Upper lobe of right lung (tissue), 1 donor: ENCODE measurements around the gene IDH1. TPM values are rescaled to one million over a fixed set of nuclear protein-coding genes. Genes with fewer than 3 reads are reported as not detected.

Experiments
- ATAC-seq: fragments of 200-7000 bp; cut with Tn5 transposase; one replicate; pipeline ENCODE4 v1.9.1; 2020; ENCODE audit warnings: mild to moderate bottlenecking, moderate library complexity
- DNase-seq: peaks from one replicate; pipeline ENCODE4 v3.0.0-alpha.2; 2020
- H3K27ac ChIP-seq: fragments of 200-600 bp; one replicate; pipeline ENCODE4 v1.8.0; 2022
- H3K27me3 ChIP-seq: fragments of 200-600 bp; one replicate; pipeline ENCODE4 v1.8.0; 2022; ENCODE audit warnings: mild to moderate bottlenecking
- H3K36me3 ChIP-seq: fragments of 200-600 bp; one replicate; pipeline ENCODE4 v1.8.0; 2022
- H3K4me1 ChIP-seq: fragments of 200-600 bp; one replicate; pipeline ENCODE4 v1.8.0; 2022
- H3K4me3 ChIP-seq: fragments of 200-600 bp; one replicate; pipeline ENCODE4 v1.8.0; 2022; ENCODE audit warnings: mild to moderate bottlenecking
- H3K9me3 ChIP-seq: fragments of 200-600 bp; one replicate; pipeline ENCODE4 v1.8.0; 2022
- CTCF ChIP-seq: fragments of 200-600 bp; IDR thresholded peaks from one replicate; pipeline ENCODE4 v1.8.0; 2022; ENCODE audit warnings: antibody characterized with exemption
- intact Hi-C: fragments of 100-400 bp; cut with DNase I; formaldehyde crosslinking; loops from one replicate; pipeline ENCODE4 v1.11.0; 2022
- total RNA-seq: library from RNA; stranded (reverse); fragmentation: NEBNext Ultra II Directional; extraction: Animal tissue kit (Norgen Biotek cat#: 25700); gene quantifications from one replicate; pipeline ENCODE4 v1.2.1, GENCODE V29; 2021
- donor health status: DM: no; HTN: yes; CAD: no; lungs with severe emphysema.

IDH1 gene
- total RNA-seq, 1 donor from 2014 or later: 116 TPM

- peaks cover 29% of the 10 kb centered on the region for H3K4me1 ChIP-seq
- peaks cover 68% of the 10 kb centered on the region for H3K36me3 ChIP-seq
- no peaks in the 10 kb centered on the region for H3K27me3 ChIP-seq
- H3K27ac ChIP-seq: no peak overlapping the region
- ATAC-seq (no peak), DNase-seq (no peak)
- H3K9me3 ChIP-seq: no peaks in the 10 kb centered on the region
- TF ChIP-seq CTCF: no peak
- intact Hi-C loops: no loop called here
- H3K4me3 ChIP-seq: no peak overlapping the region
Observed at GRCh38 chr2:208250388-208250787, 4.5 kb downstream of the IDH1 start.

DNA sequence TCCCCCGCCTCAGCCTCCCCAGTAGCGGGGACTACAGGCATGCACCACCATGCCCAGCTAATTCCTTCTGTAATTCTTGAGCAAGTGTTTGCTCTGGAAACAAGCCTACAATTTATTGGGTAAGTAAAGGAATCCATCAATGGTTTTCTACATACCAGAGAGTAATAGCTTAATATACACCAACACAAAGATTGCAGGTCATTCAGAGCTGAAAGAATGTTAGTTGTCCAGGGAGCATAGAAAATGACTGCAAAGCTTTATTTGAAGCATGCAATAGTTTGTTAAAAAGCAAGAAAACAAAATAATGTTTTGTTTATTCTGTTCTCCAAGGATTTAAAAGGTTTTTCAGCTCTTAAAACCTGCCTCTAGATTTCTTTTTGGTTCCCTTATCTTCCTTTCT, 5.6 kb downstream of the IDH1 start:
- Histone ChIP-seq H3K9me3 (no peaks in the 10 kb centered on the region), H3K27me3 (no peaks in the 10 kb centered on the region), H3K4me3 (no peak overlapping the region), H3K4me1 (peaks cover 29% of the 10 kb centered on the region), H3K36me3 (peaks cover 79% of the 10 kb centered on the region), H3K27ac (no peak overlapping the region)
- intact Hi-C loops: no loop called here
- ATAC-seq (no peak), DNase-seq (no peak)
- TF ChIP-seq CTCF: no peak

GRCh38 chr2:208248601-208249000, 6.3 kb downstream of the IDH1 start:
- TF ChIP-seq CTCF: no peak
- Histone ChIP-seq H3K27ac (no peak overlapping the region), H3K9me3 (no peaks in the 10 kb centered on the region), H3K4me3 (no peak overlapping the region), H3K36me3 (peaks cover 86% of the 10 kb centered on the region), H3K27me3 (no peaks in the 10 kb centered on the region), H3K4me1 (peaks cover 25% of the 10 kb centered on the region)
- ATAC-seq (no peak), DNase-seq (no peak)
- intact Hi-C loops: no loop called here

GRCh38 chr2:208245746-208246145, 9.1 kb downstream of the IDH1 start:
- H3K27me3 ChIP-seq: no peaks in the 10 kb centered on the region
- H3K9me3 ChIP-seq: no peaks in the 10 kb centered on the region
- no peak overlapping the region for H3K4me3 ChIP-seq
- peaks cover 4% of the 10 kb centered on the region for H3K4me1 ChIP-seq
- DNase-seq (no peak), ATAC-seq (no peak)
- intact Hi-C loops: no loop called here
- peaks cover 99% of the 10 kb centered on the region for H3K36me3 ChIP-seq
- no peak for TF ChIP-seq CTCF
- H3K27ac ChIP-seq: no peak overlapping the region

DNA sequence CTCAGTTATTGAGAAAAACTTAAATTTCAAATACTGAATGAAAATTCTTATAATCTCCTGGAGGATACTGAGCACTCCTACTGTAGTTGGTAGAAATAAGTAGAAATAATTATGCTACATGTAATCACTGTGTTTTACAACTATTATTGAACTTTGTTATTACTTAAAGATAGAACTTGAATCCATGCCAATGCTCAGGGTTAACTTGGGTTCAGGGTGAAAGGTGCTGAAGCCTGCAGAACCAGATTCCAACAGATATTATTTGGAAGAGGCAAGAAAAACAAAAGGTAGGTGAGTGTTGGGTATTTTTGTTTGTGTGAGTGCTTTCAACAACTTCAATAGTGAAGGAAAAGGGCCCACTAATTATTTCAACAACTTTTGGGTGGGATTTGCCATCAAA, 10.4 kb downstream of the IDH1 start:
- H3K4me3 ChIP-seq: no peak overlapping the region
- H3K4me1 ChIP-seq: no peaks in the 10 kb centered on the region
- DNase-seq: no peak
- no peak for TF ChIP-seq CTCF
- intact Hi-C loops: no loop called here
- H3K9me3 ChIP-seq: no peaks in the 10 kb centered on the region
- no peak overlapping the region for H3K27ac ChIP-seq
- no peaks in the 10 kb centered on the region for H3K27me3 ChIP-seq
- ATAC-seq: no peak
- H3K36me3 ChIP-seq: peaks cover 100% of the 10 kb centered on the region

- intact Hi-C loops: no loop called here
- DNase-seq (no peak), ATAC-seq (no peak)
- no peak overlapping the region for H3K27ac ChIP-seq
- no peak overlapping the region for H3K4me3 ChIP-seq
- TF ChIP-seq CTCF: no peak
- H3K4me1 ChIP-seq: no peaks in the 10 kb centered on the region
- H3K9me3 ChIP-seq: no peaks in the 10 kb centered on the region
- peaks cover 97% of the 10 kb centered on the region for H3K36me3 ChIP-seq
- no peaks in the 10 kb centered on the region for H3K27me3 ChIP-seq
Observed at GRCh38 chr2:208240619-208241209, 14.2 kb downstream of the IDH1 start.
